Cerebellar cortex (tissue), 1 donor: ENCODE measurements around the gene PFN3.
A peak's percentile ranks its signal among the peaks of the same experiment; 100 is the strongest.

Source experiments
- DNase-seq: peaks from one replicate; pipeline ENCODE4 v3.0.0-alpha.2; 2015; ENCODE audit warnings: low spot score

Gene PFN3

DNA sequence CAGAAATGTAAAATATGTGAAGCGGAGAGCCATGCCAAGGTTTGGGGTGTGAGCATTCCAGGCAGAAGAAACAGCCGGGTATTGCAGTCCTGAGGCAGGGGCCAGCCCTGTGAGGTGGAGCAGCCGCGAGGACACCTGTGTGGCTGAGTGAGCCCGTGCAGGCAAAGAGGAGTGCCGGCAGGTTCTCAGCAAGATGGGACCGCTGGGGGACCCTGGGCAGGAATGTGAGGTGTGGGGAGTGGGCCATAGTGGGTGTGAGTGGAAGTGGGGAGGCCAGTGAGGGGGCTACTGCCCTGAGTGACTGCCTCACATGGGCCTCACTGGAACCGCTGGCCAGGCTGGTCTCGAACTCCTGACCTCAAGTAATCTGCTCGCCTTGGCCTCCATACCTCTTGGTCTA is 38.0 kb upstream of the PFN3 start:
- DNase-seq: no peak

DNA sequence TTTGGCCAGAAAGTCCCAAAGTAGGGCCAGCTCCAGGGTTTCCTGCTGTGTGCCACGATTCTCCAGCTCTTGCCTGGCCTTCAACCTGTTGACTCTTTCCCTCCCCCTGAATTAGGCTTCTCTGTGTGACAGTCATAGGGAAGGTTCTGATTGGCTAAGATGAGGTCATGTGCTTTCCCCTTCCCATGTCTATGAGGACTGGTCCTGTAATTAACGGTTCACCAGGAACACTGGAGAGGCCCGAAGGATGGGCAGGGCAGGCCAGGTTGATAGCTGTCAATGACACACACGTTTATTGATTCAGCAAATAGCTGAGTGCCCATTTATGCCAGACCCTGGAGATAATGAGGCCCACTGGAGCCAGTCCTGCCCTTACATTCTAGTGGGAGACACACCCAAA is 37.2 kb upstream of the PFN3 start:
- DNase-seq: no peak

DNA sequence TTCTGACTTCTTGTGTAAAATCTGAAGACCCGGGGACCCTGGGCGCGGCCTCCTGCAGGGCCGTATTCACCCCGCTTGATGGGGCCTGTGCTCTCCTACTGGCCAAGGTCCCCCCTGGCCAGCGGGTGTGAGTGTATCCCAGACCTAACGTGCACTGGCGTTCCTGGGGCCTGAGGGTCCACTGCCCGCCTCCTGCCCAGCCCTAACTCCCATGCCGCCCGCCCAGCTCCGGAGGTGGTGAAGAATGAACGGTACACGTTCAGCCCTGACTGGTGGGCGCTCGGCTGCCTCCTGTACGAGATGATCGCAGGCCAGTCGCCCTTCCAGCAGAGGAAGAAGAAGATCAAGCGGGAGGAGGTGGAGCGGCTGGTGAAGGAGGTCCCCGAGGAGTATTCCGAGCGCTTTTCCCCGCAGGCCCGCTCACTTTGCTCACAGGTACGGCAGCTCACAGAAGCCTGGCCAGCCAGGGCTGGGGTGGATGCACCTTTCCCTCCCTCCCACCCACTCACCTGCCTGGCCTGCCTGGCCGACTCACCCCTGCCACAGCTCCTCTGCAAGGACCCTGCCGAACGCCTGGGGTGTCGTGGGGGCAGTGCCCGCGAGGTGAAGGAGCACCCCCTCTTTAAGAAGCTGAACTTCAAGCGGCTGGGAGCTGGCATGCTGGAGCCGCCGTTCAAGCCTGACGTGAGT is 35.5 kb upstream of the PFN3 start:
- no peak for DNase-seq

DNA sequence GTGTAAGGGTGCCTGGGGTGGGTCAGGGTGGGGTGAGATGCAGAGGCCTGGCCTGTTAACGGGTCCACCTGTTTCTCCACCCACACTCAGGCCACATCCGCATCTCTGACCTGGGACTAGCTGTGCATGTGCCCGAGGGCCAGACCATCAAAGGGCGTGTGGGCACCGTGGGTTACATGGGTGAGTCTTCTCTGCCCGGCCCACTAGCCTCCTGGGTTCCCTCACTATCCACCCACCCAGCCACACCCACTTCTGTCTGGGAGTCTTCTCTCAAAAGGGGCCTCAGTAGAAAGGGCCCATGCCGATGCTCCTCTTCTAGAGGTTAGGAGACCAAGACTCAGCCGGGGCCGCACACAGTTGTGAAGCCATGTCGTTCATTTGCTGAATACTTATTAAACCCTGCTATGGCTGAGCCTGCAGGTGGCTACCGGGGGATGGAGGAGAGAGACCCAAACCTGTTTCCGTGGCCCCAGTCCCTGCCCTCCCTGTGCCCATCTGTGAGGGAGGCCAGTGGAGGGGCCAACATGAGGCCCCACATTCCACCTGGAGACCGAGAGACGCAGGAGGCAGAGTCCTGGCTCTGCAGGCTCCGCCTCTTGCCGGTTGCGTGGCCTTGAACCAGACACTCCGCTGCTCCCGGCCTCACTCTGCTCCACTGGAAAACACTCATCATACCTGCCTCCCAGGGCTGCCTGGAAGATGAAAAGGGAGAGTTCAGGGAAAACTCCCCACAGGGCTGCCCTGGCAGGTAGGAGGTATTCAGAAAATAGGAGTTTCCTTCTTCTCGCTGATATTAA is 34.7 kb upstream of the PFN3 start:
- no peak for DNase-seq

DNA sequence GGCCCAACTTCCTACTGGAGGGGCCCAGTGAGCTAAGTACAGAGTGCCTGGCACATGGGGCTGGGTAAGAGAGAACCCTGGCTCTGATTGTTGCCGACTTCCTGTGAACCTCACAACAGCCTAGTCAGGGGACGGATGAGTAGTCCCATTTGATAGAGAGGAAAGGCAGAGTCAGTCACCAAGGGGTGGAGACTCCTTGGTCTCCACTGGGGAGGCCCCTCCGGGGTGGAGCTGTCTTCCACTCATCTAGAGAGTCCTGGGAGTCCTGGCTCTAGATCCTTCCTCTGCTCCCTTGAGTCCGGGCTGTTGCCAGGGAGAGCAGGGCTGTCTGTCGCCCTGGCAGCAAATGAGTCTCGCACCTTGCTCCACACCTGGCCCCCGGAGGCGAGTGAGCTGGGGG is 34.0 kb upstream of the PFN3 start:
- DNase-seq: no peak

DNA sequence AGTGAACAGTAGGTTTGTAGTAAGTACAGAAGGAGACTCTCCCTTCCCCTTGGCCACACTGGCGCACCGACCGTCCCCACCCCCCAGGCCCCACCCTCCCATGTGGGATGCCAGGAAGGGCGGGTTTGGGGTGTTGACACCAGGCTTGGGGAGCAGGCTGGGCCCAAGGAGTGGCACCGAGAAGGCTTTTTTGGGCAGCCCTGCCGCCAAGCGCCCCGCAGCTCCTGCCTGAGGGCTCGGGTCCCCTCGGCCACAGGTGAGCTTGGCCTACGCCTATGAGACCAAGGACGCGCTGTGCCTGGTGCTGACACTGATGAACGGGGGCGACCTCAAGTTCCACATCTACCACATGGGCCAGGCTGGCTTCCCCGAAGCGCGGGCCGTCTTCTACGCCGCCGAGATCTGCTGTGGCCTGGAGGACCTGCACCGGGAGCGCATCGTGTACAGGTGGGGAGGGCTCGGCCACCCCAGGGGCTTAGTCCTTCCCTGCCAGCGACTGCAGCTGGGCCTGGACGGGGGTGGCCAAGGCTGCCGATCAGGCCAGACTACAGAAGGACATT is 33.3 kb upstream of the PFN3 start:
- DNase-seq: no peak

DNA sequence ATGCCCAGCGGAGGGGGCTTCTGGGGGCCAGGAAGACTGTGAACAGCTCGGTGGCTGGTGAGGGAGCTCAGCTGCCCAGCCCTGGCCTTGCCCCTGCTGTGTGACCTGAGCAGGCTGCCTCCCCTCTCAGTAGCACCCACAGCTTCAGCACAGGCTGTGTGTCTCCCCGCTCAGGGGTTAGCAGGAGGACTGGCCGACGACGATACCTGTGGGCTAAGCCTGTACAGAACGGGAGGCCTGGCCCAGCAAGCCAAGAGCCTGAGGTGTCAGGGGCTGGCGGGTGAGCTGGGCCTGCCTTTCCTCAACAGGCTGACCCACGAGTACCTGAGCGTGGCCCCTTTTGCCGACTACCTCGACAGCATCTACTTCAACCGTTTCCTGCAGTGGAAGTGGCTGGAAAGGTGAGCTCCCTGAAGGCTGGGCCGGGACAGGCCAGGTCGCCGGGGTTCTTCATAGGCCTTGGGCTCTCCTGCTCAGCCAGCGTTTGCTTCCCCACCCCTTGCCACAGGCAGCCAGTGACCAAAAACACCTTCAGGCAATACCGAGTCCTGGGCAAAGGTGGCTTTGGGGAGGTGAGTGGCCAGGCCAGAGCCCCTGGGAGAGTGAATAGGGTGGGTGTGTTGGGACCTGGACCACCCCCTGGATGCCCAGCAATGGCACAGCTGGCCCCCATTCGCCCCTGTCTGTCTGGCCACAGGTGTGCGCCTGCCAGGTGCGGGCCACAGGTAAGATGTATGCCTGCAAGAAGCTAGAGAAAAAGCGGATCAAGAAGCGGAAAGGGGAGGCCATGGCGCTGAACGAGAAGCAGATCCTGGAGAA is 32.6 kb upstream of the PFN3 start:
- DNase-seq: no peak

DNA sequence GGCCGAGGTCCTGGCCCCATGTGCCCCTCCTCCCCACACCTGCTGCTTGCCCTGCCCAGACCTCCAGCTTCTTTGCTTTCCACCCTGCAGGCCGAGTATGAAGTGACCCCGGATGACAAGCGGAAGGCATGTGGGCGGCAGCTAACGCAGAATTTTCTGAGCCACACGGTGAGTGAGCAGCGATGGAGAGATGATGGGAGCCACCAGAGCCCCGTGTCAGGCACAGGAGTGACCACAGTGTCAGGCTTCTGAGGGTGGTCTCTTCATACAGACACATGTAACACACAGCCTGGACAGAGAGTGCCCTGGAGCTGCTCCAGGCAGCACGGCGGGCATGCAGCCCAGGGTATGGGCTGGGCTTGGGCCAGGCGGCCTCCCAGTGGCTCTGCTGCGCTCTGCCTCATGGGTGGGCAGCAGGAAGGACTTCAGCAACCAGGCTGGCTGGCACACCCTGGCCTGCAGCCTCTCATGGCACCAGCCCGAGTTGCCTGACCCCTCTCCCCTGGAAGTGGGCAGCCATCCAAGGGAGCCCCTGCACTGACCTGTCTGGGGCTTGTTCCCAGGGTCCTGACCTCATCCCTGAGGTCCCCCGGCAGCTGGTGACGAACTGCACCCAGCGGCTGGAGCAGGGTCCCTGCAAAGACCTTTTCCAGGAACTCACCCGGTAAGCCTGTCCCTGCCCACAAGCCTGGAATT is 31.8 kb upstream of the PFN3 start:
- DNase-seq: no peak

DNA sequence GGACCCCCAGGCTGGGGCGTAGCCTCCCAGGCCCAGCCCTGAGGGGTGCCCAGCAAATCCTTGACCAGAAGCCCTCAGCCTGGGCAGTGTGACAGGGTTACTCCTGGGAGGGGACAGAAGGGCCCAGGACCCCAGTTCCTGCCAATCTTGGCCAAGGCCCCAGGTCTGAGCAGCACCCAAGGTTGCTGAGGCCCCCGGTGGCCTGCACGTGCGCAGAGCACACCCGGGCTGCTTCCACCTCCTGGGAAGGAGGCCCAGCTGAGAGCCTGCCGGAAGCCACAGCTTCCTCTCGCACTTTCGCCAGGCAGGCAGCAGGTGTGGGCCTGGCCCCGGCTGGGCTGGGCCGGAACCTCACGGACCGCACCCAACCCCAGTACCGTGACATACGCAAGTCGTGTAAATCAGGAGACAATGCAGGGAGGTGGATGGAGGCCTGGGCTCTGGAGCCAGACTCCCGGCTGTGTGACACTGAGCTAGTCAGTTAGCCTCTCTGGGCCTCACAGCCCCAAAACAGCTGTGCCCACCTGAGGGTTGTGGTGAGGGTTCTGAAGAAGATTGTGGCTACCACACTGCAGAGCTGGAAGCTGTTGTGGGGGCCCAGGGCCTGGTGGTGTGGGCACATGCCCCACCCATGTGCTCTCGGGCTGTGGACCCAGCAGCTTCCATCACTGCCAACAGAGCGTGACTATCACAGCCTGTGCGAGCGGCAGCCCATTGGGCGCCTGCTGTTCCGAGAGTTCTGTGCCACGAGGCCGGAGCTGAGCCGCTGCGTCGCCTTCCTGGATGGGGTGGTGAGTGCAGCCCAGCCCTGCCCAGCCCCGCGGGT is 31.1 kb upstream of the PFN3 start:
- peak; percentile 60 for DNase-seq

DNA sequence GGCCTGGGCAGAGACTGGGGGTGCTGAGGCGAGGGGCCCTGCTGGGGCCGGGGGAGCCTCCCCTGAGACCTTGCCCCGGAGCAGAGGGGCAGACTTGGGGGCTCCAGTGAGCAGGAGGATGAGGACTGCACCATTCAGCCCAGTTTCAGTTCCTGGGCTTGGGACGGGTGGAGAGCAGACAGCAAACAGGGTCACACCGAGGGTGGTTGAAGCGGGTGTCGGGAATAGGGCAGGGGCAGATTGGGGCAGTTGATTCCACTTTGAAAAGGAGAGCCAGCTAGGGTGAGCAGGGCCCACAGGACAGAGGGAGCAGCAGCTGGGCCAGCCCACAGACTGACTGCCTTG is 30.5 kb upstream of the PFN3 start:
- no peak for DNase-seq

DNA sequence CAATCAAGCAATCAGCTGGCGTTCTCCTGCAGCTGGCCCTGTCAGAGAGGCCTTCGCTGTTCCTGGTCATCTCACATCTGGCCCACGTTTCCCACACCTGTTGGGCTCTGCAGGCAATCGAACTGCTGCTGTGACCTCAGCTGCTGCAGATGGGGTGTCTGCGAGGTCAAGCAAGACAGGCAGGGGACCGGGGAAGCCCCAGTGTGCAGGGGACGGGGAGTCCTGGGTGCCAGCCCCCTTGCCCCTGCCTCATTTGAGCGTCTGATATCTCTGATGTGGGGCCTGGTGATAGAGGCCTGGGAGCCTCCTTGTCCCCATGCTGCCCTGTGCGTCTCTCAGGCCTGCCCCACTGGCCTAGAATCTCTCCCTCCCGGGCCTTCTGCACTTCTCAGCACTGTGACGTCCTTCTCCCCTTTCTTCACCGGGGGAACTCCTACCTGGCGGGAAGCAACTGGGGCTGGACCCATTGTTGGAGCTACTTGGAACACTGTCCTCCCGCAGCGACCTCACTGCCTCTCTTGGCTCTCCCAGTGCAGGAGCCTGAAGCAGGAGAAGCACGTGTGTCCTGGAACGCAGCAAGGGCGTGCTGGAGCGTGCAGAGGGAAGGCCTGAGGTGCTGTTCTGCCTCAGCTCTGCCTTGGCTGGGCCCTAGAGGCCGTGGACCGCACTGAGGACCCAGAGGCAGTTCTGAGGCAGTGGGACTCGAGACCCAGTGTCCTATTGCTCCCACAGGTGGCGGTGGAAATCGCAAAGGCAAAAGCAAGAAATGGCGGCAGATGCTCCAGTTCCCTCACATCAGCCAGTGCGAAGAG is 29.9 kb upstream of the PFN3 start:
- no peak for DNase-seq

DNA sequence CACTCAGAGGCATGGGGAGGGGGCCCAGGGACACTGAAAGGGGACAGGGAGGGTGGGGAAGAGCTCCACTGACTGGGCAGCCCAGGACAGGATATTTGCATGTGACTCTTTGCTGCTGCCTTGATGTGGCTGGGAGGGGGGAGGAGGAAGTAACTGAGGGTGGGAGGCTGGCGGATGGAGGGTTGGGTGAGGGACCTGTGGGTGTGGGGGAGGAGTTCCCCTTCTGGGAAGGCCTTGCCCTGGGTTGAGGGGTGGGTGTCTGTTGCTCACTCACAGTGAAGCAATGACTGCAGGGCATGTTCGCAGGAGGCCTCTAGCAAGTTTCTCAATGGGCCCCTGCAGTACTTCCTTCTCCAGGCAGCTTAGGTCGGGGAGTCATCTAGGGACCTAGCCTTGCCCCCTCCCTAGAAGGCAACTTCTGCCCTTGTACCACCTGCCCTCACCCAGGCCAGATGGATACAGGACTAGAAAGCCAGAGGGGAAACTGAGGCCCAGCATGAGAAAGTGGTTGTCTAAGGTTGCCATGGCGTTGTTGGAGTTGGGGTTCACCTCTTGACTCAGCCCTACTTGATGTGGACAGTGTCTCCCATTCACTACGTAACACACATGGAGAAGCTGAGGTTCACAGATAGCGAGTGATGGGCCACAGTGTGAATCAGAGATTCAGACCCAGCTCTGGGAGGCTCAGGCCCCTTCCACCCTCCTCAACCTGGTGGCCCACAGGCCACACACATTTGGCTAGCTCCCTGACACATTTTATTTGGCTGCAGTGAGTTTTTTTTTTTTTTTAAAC is 29.0 kb upstream of the PFN3 start:
- DNase-seq: no peak

DNA sequence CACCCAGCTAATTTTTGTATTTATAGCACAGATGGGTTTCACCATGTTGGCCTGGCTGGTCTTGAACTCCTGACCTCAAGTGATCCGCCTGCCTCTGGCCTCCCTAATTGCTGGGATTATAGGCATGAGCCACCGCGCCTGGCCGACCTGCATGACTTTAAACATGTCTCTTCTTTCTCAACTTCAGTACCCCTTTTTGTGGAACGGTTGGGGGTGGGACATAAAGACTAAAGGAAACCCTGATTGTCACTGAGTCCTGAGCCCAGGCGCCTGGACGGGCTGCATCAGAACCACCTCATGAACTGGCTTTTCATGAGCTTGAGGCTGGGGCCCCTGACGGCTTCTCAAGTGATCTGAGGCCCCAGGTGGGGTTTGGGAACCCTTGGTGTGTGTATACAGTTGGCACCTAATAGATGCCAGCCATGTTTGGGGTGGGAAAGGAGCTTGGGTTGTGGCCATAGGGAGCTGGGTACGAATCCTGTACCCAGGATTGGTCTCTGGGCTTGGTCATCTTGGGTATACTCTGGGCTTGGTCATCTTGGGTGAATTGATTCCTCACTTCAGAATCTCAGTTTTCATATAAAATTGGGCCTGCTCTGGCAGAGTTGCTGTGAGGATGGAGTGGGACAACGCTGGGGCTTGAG is 28.2 kb upstream of the PFN3 start:
- no peak for DNase-seq

DNA sequence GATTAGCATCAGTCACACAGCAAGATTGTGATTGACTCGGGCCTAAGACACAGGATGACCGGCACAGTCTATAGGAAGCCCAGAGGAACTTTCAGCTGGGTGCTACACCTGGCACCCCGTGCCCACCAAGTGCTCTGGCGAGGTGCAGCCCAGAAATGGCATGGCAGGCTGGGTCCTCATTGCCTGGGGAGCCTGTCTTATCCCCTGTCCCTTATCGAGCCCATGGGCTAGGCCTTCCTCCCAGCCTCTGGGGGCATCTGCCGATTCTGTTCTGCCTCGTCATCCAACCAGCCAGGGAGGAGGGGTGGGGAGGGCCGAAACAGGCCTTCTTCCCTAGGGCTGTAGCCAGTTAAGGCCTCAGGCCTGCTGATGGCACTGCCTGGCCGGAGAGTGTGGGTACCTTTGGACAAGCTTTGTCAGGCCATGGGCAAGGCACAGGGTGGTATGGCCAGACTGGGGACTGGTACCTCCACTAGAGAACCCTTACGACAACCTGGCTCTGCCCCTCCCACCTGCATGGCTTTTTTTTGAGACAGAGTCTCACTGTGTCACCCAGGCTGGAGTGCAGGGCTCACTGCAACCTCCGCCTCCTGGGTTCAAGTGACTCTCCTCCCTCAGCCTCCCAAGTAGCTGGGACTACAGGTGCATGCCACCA is 27.6 kb upstream of the PFN3 start:
- no peak for DNase-seq

DNA sequence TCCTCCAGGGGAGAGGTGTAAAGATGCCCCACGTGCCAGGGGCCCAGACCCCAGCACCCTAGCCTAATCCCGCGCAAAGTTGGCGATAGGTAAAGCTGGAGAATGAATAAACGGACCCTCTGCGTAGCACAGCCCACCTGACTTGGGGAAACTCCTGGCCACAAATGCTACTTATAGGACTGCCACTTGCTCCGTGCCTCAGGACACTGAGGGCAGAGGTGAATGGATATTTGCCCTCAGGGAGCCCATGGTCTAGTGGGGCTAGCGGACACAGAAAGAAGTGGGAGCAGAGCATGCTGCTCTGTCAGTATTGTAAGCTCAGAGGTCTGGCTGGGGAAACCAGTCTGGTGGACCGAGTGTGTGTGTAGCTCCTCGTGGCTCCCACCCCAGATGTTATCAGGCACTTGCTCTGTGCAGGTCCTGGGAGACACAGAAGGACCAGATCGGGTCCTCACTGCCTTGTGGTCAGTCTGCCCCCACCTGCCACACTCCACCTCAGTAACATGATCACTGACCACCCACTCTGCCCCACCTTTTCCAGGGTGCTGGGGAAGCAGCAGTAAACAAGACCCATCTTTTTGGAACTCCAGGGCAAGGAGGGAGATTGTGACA is 26.9 kb upstream of the PFN3 start:
- no peak for DNase-seq

DNA sequence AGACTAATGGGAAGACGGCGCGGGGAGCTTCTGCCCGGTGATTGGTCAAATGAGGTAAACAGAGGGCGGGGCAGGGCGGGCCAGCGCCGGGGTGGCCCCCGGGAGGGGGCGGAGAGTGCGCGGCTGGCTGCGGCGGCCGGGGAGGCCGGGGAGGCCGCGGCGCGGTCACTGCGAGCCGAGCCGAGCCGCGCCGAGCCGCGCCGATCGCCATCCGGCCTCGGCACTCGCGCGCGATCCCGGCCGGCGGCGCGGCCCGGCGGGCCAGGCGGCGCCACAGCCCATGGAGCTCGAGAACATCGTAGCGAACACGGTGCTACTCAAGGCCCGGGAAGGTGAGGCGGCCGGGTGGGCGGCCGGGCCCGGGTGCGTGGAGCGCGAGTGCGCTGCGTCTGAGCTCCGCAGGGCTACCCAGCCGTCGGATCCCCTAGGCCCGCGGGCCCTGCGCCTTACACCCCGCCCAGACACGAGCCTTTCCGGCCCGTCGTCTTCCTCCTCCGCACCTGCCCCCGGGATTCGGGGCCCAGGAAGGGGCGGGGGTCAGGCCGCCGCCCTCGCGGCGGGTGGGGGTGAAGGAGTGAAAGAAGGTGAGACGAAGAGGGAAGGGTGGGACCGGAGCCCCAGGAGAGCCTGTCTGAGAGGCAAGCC is 26.2 kb upstream of the PFN3 start, which contains the start of gene GRK6:
TSS of gene GRK6 (plus strand) at position 111 of the 645 bp plus-strand sequence. CDS start at position 281, 170 bp downstream.
- DNase-seq: no peak
